ENCODE results near the gene ACVRL1.

Gene ACVRL1

DNA sequence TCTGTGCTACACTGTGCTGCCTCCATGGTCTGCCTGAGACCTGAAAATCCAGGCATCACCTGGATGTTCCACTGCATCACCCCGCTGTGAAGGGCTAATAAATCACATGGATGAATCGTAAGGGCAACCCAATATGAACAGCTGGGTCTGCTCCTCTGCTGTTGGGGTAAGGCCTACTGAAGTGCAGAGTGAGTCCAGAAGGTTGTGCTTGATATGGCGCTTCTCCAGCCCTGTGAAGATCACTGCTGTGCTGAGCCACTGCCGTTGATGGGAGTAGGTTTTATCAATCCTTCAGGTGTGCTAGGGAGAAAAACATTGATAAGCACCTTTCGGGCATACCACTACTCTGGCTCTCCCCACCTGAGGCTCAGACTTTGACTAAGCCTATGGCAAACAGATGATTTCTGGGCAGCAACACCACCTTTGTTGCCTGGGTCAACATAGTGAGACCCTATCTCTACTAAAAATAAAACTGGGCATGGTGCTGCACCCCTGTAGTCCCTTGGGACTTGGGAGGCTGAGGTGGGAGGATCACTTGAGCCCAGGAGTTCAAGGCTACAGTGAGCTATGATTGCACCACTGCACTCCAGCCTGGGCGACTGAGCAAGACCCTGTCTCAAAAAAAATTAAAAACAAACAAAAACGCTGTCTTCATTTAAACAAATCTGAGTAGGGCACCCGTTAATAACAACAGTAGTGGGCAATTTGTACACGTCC lies 1.7 kb downstream of the ACVRL1 start:
- H3K27me3 ChIP-seq (replicated peaks; ENCODE audit: insufficient read depth, low read length) = peaks cover 14% of the 10 kb centered on the region

DNA sequence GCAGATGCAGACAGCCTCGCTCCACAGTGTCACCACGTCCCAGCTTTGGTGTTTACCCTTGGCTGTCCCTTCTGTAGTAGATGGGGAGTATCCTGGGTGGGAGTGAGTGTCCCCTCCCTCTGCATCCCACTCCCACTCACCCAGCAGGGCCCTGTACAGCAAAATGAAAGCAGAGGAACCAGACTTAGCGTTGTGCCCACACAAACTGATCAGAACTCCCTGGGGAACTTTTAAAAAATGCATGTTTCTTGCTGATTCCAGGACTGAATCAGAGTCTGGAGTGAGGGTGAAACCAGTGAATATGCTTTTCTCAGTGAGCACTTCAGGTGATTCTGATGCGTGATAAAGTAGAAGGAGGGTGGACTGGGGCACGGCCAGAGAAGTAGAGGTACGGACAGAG lies 2.9 kb downstream of the ACVRL1 start:
- no peak for DNase-seq
- Histone ChIP-seq H2AFZ (ENCODE audit: low read length) (no peak overlapping the region), H3K9me2 (replicated peaks; ENCODE audit: insufficient read depth, low read length) (no peaks in the 10 kb centered on the region), H3K79me2 (ENCODE audit: low read length) (no peaks in the 10 kb centered on the region), H3K9ac (ENCODE audit: low read length) (no peak overlapping the region), H3K9me3 (replicated peaks; ENCODE audit: insufficient read depth, low read length) (no peaks in the 10 kb centered on the region), H4K20me1 (ENCODE audit: insufficient read depth, low read length) (no peaks in the 10 kb centered on the region), H3F3A (ENCODE audit: insufficient read depth, low read length) (no peaks in the 10 kb centered on the region), H3K4me3 (ENCODE audit: low read length) (no peak overlapping the region), H3K4me1 (ENCODE audit: low read length) (no peaks in the 10 kb centered on the region), H3K27ac (ENCODE audit: low read length) (no peak overlapping the region), H3K36me3 (replicated peaks; ENCODE audit: insufficient read depth, low read length) (no peaks in the 10 kb centered on the region), H3K27me3 (replicated peaks; ENCODE audit: insufficient read depth, low read length) (peaks cover 14% of the 10 kb centered on the region), H3K4me2 (ENCODE audit: low read depth, low read length) (no peak overlapping the region)
- TF ChIP-seq CTCF (IDR thresholded peaks at IDR 0.05; ENCODE audit: low read length) (no peak), EZH2phosphoT487 (IDR thresholded peaks at IDR 0.05; ENCODE audit: low read length) (no peak), EZH2 (optimal IDR thresholded peaks at IDR 0.05; ENCODE audit: low read depth, low read length) (no peak)

More for the DNA sequence above, 1.7 kb downstream of the ACVRL1 start:
- no peak overlapping the region for H3K4me2 ChIP-seq (ENCODE audit: low read depth, low read length)
- no peaks in the 10 kb centered on the region for H4K20me1 ChIP-seq (ENCODE audit: insufficient read depth, low read length)
- H3K9me3 ChIP-seq (replicated peaks; ENCODE audit: insufficient read depth, low read length) = no peaks in the 10 kb centered on the region
- no peak overlapping the region for H3K4me3 ChIP-seq (ENCODE audit: low read length)
- no peak overlapping the region for H2AFZ ChIP-seq (ENCODE audit: low read length)
- DNase-seq = no peak
- no peaks in the 10 kb centered on the region for H3K9me2 ChIP-seq (replicated peaks; ENCODE audit: insufficient read depth, low read length)
- H3K27ac ChIP-seq (ENCODE audit: low read length) = no peak overlapping the region
- H3K9ac ChIP-seq (ENCODE audit: low read length) = no peak overlapping the region
- no peaks in the 10 kb centered on the region for H3K4me1 ChIP-seq (ENCODE audit: low read length)
- no peaks in the 10 kb centered on the region for H3F3A ChIP-seq (ENCODE audit: insufficient read depth, low read length)
- TF ChIP-seq EZH2 (optimal IDR thresholded peaks at IDR 0.05; ENCODE audit: low read depth, low read length) = no peak
- no peak for TF ChIP-seq CTCF (IDR thresholded peaks at IDR 0.05; ENCODE audit: low read length)
- no peak for TF ChIP-seq EZH2phosphoT487 (IDR thresholded peaks at IDR 0.05; ENCODE audit: low read length)
- H3K79me2 ChIP-seq (ENCODE audit: low read length) = no peaks in the 10 kb centered on the region
- H3K36me3 ChIP-seq (replicated peaks; ENCODE audit: insufficient read depth, low read length) = no peaks in the 10 kb centered on the region

- Histone ChIP-seq H3K9ac (ENCODE audit: low read length) (no peak overlapping the region), H3K4me3 (ENCODE audit: low read length) (no peak overlapping the region), H3K9me2 (replicated peaks; ENCODE audit: insufficient read depth, low read length) (no peaks in the 10 kb centered on the region), H3F3A (ENCODE audit: insufficient read depth, low read length) (no peaks in the 10 kb centered on the region), H3K9me3 (replicated peaks; ENCODE audit: insufficient read depth, low read length) (no peaks in the 10 kb centered on the region), H4K20me1 (ENCODE audit: insufficient read depth, low read length) (no peaks in the 10 kb centered on the region), H3K27me3 (replicated peaks; ENCODE audit: insufficient read depth, low read length) (peaks cover 14% of the 10 kb centered on the region), H3K4me2 (ENCODE audit: low read depth, low read length) (no peak overlapping the region), H3K79me2 (ENCODE audit: low read length) (no peaks in the 10 kb centered on the region), H3K27ac (ENCODE audit: low read length) (no peak overlapping the region), H3K4me1 (ENCODE audit: low read length) (no peaks in the 10 kb centered on the region), H3K36me3 (replicated peaks; ENCODE audit: insufficient read depth, low read length) (no peaks in the 10 kb centered on the region), H2AFZ (ENCODE audit: low read length) (no peak overlapping the region)
- TF ChIP-seq EZH2 (optimal IDR thresholded peaks at IDR 0.05; ENCODE audit: low read depth, low read length) (no peak), EZH2phosphoT487 (IDR thresholded peaks at IDR 0.05; ENCODE audit: low read length) (no peak), CTCF (IDR thresholded peaks at IDR 0.05; ENCODE audit: low read length) (no peak)
- no peak for DNase-seq
Observed at GRCh38 chr12:51910691-51911090, 3.4 kb downstream of the ACVRL1 start.
